Measurements from ENCODE around the gene B4GALT2.
A peak's percentile ranks its signal among the peaks of the same experiment; 100 is the strongest.

Gene B4GALT2

DNA sequence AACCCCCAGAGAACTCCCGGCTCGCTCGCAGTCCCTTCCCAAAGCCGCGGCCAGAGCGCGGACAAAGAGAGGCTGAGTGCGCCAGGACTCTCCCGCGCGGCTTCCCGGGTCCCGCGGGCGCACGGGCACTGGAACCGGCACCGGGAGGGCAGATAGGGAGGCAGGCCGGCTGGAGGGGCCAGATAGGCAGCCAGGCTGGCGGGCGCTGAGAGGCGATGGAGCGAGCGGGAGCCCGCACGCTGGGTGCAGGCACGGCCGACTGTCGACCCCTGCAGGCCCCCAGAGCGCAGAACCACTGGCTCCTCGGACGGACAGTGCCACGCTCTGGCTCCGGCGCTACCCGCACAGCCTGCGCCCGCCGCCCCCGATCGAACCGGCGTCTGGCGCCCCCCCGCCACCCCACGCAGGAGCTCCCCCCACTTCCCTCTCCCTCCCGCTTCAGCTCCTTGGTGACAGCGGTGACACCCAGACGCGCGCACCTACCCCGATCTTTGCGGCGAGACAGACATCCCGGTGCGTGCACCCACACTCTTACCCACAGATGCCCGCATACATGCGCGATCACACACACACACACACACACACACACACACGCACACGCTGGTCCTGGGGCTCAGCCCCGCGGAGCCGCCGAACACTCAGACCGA lies 51.7 kb downstream of the B4GALT2 start:
- ATAC-seq: peak; percentile 19 to 24

DNA sequence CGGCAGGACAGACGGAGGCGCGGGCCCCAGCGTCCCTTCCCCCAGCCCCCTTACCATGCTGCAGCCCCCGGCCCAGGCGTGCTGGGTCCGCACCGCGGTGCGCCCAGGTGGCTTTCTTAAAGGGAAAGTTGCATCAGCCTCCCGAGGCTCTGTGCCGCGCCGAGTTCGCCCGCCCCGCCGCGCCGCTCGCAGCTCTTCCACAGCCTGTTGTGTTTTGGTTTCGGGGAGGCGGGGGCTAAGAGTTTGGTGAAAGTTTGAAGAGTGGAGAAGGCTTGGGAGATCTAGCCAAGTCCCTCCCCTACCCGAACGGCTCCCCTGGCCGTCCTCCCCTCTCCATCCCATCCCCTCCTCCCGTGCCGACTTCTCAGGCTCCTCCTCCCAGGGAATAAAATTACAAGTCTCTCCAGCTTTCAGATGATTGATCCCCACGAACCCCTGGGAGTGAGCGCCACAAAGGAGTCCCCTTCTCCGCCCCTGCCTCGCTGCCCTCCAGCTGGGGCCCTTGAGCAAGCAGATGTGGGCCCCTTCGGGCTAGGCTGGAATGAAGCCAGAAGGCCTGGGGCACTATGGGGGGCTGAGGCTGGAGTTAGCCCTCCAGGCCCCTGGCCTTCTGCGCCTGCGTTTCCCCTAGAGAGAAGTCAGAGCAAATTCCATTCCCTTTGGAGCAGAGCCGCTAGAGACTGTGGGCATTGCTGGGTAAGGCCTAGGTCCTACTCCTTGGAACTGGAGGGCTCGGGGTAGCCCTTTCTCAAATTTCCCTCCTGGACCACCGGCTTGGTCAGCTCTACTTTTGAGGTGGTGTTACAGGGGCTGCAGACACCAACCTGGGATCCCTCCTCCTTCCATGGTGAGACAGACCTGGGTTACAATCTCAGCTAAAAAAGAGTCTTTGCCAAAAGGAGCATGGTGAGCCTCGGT lies 52.5 kb downstream of the B4GALT2 start, which contains the start of gene SLC6A9:
Gene SLC6A9, minus strand, starts transcription at position 211 of the 918 bp plus-strand sequence. CDS start 7,185 bp downstream, outside the sequence.
- ATAC-seq: peak; percentile 3 to 10

DNA sequence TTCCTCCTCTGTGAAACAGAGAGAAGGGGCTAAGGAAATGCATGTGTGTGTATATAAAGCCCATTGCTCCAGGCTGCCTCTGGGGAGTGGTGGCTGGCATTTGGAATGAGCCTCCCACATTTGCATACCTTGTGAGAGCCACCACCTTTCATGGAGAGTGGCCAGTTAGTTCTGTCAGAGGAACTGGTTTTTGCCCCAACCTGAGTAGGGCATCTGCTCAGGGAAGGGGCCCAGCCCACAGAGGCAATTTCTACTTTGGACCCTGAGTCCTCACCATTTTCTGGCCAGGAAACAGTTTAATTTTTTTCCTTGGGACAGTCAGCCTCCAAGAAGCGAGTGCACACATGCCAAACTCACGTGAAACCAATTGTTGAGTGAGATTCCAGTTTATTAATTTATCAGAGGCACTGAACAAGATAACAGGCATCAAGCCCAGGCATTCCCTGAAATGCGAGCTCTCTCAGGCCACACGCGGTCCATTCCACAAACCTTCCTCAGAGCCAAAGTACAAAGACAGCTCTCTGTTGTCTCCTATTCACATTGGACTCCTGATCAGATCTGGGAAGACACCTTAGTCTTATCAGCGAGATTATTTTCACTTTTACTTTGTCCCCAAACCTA lies 53.3 kb downstream of the B4GALT2 start:
- no peak for ATAC-seq

DNA sequence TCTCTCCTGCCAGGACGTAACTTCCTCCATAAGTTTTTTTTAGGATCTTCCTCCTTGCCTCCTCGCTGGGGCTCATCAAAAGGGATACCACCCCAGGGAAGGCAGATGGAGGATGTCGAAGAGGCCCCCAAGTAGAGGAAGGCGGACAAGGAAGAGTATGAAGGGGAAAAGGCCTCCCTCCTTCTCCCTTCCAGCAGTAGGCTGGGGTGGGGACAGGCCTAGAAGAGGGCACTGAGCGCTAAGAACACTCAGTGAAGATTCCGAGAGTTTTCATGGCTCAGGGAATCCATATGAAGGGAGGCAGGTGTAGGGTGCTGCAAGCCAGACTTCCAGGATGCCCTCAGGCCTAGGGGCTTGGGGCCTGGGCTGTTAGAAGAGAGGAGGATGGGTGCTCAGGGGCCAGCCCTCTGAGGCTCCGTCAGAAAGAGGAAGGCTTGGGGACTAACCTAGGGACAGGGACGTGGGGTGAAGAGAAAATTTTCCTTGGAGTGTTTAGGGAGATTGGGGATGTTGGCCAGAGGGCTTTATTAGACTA lies 54.1 kb downstream of the B4GALT2 start:
- no peak for ATAC-seq

DNA sequence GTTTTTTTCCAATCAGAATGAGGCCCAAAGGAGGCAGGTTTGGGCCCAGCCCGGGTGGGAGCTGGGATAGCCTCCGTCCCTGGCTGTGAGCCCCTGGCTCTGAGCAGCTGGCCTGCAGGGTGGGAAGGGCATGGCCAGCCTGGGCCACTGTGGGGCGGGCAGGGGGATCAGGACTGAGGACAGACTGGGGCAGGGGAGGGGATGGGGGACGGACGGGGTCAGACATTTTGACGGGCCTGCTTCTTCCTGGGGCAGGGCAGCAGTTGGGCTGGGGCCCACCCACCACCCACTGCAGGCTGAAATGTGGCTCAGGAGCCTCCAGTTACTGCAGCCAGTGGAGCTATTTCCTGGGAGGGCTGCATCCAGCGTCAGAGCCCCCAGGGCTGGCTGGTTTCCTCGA lies 54.7 kb downstream of the B4GALT2 start:
- no peak for ATAC-seq

DNA sequence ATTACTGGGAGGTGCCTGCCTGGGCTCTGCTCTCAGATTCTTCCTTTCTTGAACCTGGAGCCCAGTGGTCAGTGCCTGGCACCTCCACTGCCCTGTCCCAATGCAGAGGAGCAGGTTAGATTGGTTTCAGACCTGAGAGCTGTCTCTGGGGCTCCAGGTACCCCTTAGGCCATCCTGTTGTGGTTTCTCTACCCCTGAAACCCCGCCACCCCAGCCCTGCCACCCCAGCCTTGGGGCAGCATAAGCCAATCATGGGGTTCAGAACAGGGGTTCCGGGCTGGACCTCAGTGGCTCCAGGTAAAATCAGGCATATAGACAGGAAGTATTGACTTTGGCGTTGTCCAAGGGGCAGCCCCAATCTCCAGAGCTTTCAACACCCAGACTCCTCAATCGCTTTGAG lies 55.4 kb downstream of the B4GALT2 start:
- no peak for ATAC-seq

DNA sequence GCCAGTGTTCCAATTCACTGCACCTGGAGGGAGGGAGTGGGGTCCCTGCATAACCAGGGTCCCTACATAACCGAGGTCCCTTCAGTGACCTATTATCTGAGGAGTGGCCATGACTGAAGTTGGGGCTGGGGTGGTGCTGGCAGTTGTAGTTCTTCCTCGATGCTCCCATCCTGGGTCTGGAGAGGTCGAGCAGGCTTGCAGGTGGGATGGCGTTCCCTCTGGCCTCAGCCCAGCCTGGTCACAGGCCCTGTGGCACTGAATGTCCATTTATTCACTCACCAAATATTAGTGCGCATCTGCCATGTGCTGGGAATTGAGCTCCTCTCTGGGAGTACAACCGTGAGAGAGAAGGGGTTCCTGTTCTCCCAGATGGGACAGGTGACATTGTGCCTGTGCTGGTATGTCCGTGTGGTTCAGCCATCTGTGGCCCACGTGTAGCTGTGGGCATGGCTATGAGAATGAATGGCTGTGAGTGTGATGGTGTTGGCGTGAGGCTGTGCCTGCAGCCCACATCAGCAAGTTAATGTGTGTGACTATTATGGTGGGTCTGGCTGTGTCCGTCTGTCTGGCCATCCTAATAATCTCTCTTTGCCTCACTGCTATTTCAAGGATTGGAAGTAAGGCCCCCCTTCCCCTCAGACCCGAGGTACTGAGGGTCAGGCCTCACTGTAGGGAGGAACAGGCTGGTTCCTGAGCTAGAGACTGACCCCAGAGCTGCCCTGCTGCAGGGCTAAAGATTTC lies 56.1 kb downstream of the B4GALT2 start:
- ATAC-seq: no peak

DNA sequence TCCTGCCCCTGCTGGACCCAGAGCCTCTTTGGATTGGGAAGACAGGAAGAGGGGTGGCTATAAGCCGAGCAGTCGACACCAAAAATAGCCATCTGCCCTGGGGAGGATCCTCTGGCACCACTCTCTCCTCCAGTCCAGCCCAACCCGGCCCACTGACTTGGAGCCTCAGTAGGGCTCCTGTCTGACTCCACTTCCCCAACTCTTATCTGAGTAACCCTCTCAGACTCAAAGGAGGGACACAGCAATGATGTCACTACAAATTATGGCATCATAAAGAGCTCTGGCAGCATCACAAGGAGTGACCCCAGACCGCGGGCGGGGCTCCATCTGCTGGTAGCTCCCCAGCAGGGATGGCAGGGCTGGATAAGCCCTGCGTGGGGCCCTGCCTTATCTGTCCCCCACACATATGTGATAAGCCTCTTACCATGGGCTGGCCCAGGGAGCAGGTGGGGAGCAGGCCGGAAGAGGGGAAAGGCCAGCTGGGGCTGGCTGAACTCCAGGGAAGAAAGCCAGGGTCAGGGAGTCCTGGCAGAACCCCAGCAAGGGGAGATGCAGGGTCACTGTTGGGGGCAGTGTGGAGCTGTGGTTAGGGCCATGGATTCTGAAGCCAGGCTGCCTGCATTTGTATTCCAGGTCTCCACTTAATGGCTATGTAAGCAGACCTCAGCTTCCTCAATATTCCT lies 56.9 kb downstream of the B4GALT2 start:
- no peak for ATAC-seq

DNA sequence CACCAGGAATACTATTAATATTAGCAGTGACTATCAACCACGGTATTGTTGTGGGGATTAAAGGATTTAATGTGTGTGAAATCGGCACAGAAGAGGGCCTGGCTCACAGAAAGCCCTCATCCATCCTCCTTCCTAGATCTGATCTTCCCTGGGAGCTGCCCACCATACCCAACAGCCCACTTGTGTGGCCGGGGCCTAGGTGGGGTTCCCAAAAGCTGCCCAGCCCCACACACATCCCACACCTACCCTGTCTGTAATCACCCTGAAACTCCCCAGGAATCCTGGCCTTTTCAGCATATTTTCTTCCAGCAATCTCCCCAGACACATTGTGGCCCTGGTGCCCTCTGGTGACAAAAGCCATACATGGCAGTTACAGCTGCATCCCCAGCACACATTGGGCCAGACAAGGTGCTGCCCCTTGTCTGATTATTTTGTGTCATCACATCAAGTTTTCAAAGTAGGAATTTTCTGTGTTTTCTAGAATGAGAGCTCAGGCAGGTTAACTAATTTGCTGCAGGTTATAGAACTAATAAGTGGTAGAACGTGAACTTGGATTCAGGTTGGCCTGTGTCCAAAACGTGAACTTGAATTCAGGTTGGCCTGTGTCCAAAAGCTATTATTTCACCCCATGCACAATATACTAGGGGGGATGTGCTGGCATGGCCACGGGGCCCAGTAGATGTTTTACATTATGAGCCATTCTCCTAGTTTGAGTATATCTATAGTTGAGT lies 57.6 kb downstream of the B4GALT2 start:
- peak; percentile 72 to 75 for ATAC-seq

DNA sequence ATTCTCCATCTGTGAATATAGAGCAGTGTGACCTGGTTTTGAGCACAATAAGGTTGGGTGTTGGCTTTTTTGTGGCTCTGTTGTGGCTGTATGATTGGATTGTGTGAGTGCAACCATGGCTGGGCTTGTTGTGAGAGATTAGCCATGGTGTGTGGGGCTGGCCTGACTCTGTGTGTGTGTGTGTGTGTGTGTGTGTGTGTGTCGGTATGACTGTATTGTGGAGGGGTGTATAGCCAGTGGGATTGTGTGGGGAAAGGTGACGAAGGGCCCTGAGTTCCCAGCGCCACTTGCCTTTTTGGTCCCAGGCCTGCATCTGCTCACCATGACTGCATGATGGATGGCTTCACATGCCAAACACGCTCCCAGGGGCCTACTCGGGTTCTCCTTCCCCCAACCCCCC lies 58.1 kb downstream of the B4GALT2 start:
- no peak for ATAC-seq

DNA sequence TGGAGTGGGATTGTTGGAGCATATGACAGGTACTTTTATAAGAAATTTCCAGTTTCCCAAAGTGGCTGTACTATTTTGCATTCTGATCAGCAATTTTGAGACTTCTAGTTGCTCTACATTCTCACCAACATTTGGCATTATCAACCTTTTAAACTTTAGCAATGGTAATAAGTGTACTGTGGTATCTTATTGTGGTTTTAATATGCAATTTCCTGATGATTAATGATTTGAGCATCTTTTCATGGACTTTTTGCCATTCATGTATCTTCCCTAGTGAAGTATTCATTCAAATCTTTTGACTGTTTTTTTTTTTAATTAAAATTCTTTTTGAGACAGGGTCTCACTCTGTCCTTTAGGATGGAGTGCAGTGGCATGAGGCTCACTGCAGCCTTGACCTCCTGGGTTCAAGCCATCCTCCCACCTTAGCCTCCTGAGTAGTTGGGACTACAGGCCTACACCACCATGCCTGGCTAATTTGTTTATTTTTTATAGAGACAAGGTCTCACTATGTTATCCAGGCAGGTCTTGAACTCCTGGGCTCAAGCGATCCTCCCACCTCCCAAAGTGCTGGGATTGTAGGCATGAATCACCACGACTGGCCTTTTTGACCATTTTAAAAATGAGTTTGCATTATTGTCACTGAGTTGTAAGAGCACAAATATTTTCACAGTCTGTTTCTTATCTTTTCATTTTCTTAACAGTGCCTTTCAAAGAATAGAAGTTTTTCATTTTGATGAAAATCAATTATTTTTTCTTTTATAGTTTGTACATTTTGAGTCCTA lies 60.1 kb downstream of the B4GALT2 start:
- no peak for ATAC-seq

DNA sequence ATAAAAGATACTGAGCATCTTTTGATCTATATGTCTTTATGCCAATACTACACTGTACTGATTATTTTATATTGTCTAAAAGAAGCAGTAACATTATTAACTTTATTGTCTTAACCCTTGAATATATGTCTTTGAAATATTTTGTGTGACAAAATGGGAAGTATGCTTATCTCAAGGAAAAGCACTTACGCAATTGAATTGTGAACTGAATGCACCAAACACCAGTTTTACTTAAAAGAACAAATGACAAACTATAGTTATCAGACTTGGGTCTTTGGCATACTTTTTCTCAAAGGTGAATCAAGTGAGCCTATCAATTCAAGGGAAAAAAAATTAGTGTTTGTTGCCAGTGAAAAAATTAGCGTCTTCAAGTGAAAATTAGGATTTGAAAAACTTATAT lies 61.4 kb downstream of the B4GALT2 start:
- ATAC-seq: no peak

Data from activated CD4-positive, CD25-positive, alpha-beta regulatory T cell treated with anti-CD3 and anti-CD28 coated beads, Interleukin-2, amount 50 U/mL, for 24 hours (primary cell).